GM23338 (cell line): ENCODE measurements around the gene FCRL5. TPM values are rescaled to one million over a fixed set of nuclear protein-coding genes. Genes with fewer than 3 reads are reported as not detected.

Experiments used
- ATAC-seq: fragments of 200-7000 bp; cut with Tn5 transposase; 3 replicates; pipeline ENCODE4 v1.9.1; 2020
- DNase-seq: peaks from one replicate; pipeline ENCODE4 v3.0.0-alpha.2; 2015; ENCODE audit warnings: low spot score
- H2AFZ ChIP-seq: fragments of 200-600 bp; sonication (generic); 2 replicates; pipeline ENCODE4 v1.8.0; 2016; ENCODE audit warnings: antibody characterized with exemption, mild to moderate bottlenecking, moderate library complexity
- H3F3A ChIP-seq: fragments of 200-600 bp; sonication (generic); replicated peaks from 2 replicates; pipeline ENCODE4 v1.8.0; 2017; ENCODE audit warnings: antibody characterized with exemption, mixed run types, low read depth
- H3K27ac ChIP-seq: fragments of 200-600 bp; sonication (generic); 2 replicates; pipeline ENCODE4 v1.6.1; 2016; ENCODE audit warnings: low read depth
- H3K27me3 ChIP-seq: fragments of 200-600 bp; sonication (generic); 2 replicates; pipeline ENCODE4 v1.8.0; 2016; ENCODE audit warnings: mild to moderate bottlenecking, mixed run types, moderate library complexity; ENCODE audit not compliant: insufficient read depth
- H3K36me3 ChIP-seq: fragments of 200-600 bp; sonication (generic); 2 replicates; pipeline ENCODE4 v1.8.0; 2016; ENCODE audit warnings: mild to moderate bottlenecking; ENCODE audit not compliant: insufficient read depth
- H3K4me1 ChIP-seq: fragments of 200-600 bp; sonication (generic); 2 replicates; pipeline ENCODE4 v1.8.0; 2016; ENCODE audit warnings: mild to moderate bottlenecking, moderate library complexity; ENCODE audit not compliant: insufficient read depth
- H3K4me2 ChIP-seq: fragments of 200-600 bp; sonication (generic); 2 replicates; pipeline ENCODE4 v1.7.1; 2017; ENCODE audit warnings: mixed run types
- H3K4me3 ChIP-seq: fragments of 200-600 bp; sonication (generic); 2 replicates; pipeline ENCODE4 v1.6.1; 2016; ENCODE audit warnings: mixed run types
- H3K79me2 ChIP-seq: fragments of 200-600 bp; sonication (generic); replicated peaks from 2 replicates; pipeline ENCODE4 v1.8.0; 2017; ENCODE audit warnings: mild to moderate bottlenecking; ENCODE audit not compliant: insufficient read depth
- H3K9me2 ChIP-seq: fragments of 200-600 bp; sonication (generic); 2 replicates; pipeline ENCODE4 v1.8.0; 2017; ENCODE audit not compliant: insufficient read depth
- H4K20me1 ChIP-seq: fragments of 200-600 bp; sonication (generic); replicated peaks from 2 replicates; pipeline ENCODE4 v1.8.0; 2017; ENCODE audit warnings: mild to moderate bottlenecking; ENCODE audit not compliant: insufficient read depth
- H3K27ac Mint-ChIP-seq: 2 replicates; pipeline ENCODE4 v1.8.0; 2020; ENCODE audit warnings: inconsistent platforms, mild to moderate bottlenecking, moderate library complexity, mixed read lengths
- H3K27me3 Mint-ChIP-seq: 3 replicates; pipeline ENCODE4 v1.8.0; 2022; ENCODE audit warnings: low read depth, mild to moderate bottlenecking, moderate library complexity, mixed read lengths, inconsistent platforms; ENCODE audit not compliant: insufficient read depth, poor library complexity
- H3K36me3 Mint-ChIP-seq: 3 replicates; pipeline ENCODE4 v1.8.0; 2021; ENCODE audit warnings: low read depth, mild to moderate bottlenecking, inconsistent platforms, moderate library complexity, mixed read lengths
- H3K4me1 Mint-ChIP-seq: 3 replicates; pipeline ENCODE4 v1.8.0; 2020; ENCODE audit warnings: mild to moderate bottlenecking, inconsistent platforms, mixed read lengths
- H3K4me3 Mint-ChIP-seq: 3 replicates; pipeline ENCODE4 v1.8.0; 2021; ENCODE audit warnings: moderate library complexity, mild to moderate bottlenecking, inconsistent platforms, mixed read lengths
- H3K9me3 Mint-ChIP-seq: 3 replicates; pipeline ENCODE4 v1.8.0; 2020; ENCODE audit warnings: moderate library complexity, mild to moderate bottlenecking, inconsistent platforms, mixed read lengths
- CTCF ChIP-seq, 2 experiments: fragments of 200-600 bp in 1 of 2; sonication (generic) in 1 of 2; conservative IDR thresholded peaks; 2 replicates each; pipeline versions ENCODE4 v1.5.1 to v1.6.1; 2016 to 2017; ENCODE audit warnings: antibody characterized with exemption in 2 of 2, low read depth in 2 of 2, mild to moderate bottlenecking in 2 of 2, moderate library complexity in 1 of 2
- EZH2phosphoT487 ChIP-seq: fragments of 200-600 bp; sonication (generic); IDR thresholded peaks from one replicate; pipeline ENCODE4 v1.8.1; 2018; ENCODE audit warnings: antibody characterized with exemption; ENCODE audit not compliant: unreplicated experiment
- JUNB ChIP-seq: IDR thresholded peaks from one replicate; pipeline ENCODE4 v1.6.1; 2016; ENCODE audit warnings: antibody characterized with exemption; ENCODE audit not compliant: unreplicated experiment
- NANOG ChIP-seq: IDR thresholded peaks from 2 replicates; pipeline ENCODE4 v1.6.1; 2016; ENCODE audit warnings: antibody characterized with exemption, borderline replicate concordance
- STAT1 ChIP-seq: IDR thresholded peaks from one replicate; pipeline ENCODE4 v1.6.1; 2016; ENCODE audit warnings: antibody characterized with exemption; ENCODE audit not compliant: unreplicated experiment
- ZNF462 ChIP-seq: fragments of 250-450 bp; sonication (Bioruptor Pico); IDR thresholded peaks from 2 replicates; pipeline ENCODE4 v1.5.0; 2020; ENCODE audit warnings: mild to moderate bottlenecking, moderate library complexity
- polyA plus RNA-seq: library from polyadenylated mRNA; unstranded; fragments of >200 nt; fragmentation: Nextera tagmentation; extraction: Ambion mirVana; gene quantifications from 2 replicates; pipeline ENCODE4 v1.2.1, GENCODE V29; 2016
- total RNA-seq: library from RNA; depleted of rRNA; stranded (reverse); fragments of >200 nt; shearing (Covaris generic); gene quantifications from 2 replicates; pipeline ENCODE4 v1.2.3, GENCODE V29; 2014
- TF ChIP-seq, protein P1 (sequence below): IDR thresholded peaks from one replicate; pipeline ENCODE4 v1.6.1; 2018; ENCODE audit warnings: antibody characterized with exemption; ENCODE audit not compliant: unreplicated experiment

FCRL5 gene
- total and polyA plus RNA-seq, 2 experiments from 2014 or later, result 0.79 to 2.8 TPM

GRCh38 chr1:157494093-157494492, 58.2 kb downstream of the FCRL5 start:
- peaks cover 2% of the 10 kb centered on the region; the same call in 1 of the 3 replicates for H3K4me1 Mint-ChIP-seq
- no peaks in the 10 kb centered on the region for H3K27me3 ChIP-seq
- TF ChIP-seq EZH2phosphoT487 (no peak), CTCF (conservative IDR thresholded peaks at IDR 0.05; ENCODE audit: low read depth in 2 of 2) (no peak), JUNB (no peak), STAT1 (no peak), NANOG (no peak), ZNF462 (CRISPR knock-in tag) (no peak)
- TF ChIP-seq, protein P1, sequence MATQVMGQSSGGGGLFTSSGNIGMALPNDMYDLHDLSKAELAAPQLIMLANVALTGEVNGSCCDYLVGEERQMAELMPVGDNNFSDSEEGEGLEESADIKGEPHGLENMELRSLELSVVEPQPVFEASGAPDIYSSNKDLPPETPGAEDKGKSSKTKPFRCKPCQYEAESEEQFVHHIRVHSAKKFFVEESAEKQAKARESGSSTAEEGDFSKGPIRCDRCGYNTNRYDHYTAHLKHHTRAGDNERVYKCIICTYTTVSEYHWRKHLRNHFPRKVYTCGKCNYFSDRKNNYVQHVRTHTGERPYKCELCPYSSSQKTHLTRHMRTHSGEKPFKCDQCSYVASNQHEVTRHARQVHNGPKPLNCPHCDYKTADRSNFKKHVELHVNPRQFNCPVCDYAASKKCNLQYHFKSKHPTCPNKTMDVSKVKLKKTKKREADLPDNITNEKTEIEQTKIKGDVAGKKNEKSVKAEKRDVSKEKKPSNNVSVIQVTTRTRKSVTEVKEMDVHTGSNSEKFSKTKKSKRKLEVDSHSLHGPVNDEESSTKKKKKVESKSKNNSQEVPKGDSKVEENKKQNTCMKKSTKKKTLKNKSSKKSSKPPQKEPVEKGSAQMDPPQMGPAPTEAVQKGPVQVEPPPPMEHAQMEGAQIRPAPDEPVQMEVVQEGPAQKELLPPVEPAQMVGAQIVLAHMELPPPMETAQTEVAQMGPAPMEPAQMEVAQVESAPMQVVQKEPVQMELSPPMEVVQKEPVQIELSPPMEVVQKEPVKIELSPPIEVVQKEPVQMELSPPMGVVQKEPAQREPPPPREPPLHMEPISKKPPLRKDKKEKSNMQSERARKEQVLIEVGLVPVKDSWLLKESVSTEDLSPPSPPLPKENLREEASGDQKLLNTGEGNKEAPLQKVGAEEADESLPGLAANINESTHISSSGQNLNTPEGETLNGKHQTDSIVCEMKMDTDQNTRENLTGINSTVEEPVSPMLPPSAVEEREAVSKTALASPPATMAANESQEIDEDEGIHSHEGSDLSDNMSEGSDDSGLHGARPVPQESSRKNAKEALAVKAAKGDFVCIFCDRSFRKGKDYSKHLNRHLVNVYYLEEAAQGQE, result no peak
- peaks cover 5% of the 10 kb centered on the region for H3K27me3 Mint-ChIP-seq
- no peaks in the 10 kb centered on the region for H3K9me2 ChIP-seq
- H3K79me2 ChIP-seq, result no peaks in the 10 kb centered on the region
- no peak overlapping the region for H3K27ac ChIP-seq
- H3K9me3 Mint-ChIP-seq, result 0 out of 3 replicates have a peak, but pooled peaks cover 3% of the 10 kb centered on the region
- H3K4me3 ChIP-seq, result no peak overlapping the region
- H3K4me1 ChIP-seq, result no peaks in the 10 kb centered on the region; the same call in 1 of the 2 replicates
- H2AFZ ChIP-seq, result no peak overlapping the region
- H3K36me3 Mint-ChIP-seq, result no peaks in the 10 kb centered on the region
- H3K4me3 Mint-ChIP-seq, result no peak overlapping the region
- ATAC-seq (no peak), DNase-seq (no peak)
- H3F3A ChIP-seq, result no peaks in the 10 kb centered on the region
- no peak overlapping the region for H3K4me2 ChIP-seq
- H3K27ac Mint-ChIP-seq, result no peak overlapping the region
- no peaks in the 10 kb centered on the region for H4K20me1 ChIP-seq
- H3K36me3 ChIP-seq, result no peaks in the 10 kb centered on the region
